Measurements from ENCODE around the gene GATB. TPM values are rescaled to one million over a fixed set of nuclear protein-coding genes. Genes with fewer than 3 reads are reported as not detected.
A peak's percentile ranks its signal among the peaks of the same experiment; 100 is the strongest.

Gene GATB
- total and polyA plus RNA-seq, 11 donors = 32.8 to 182 (median 83.4) TPM

GRCh38 chr4:151689211-151689991 is 71.4 kb downstream of the GATB start:
- H3K9me3 ChIP-seq = no peaks in the 10 kb centered on the region
- H3K4me1 ChIP-seq = peaks cover 2 to 82% (median 55%) of the 10 kb centered on the region in 12 donors
- intact Hi-C loops (cut with DNase I) = loop anchor here in 2 of 10 donors (10.0 kb wide), 2 partner anchors 115 to 345 kb away; no protein-coding TSS in a partner anchor
- H3K36me3 ChIP-seq = peaks cover 0 to 5% (median 0%) of the 10 kb centered on the region in 9 donors
- H3K27me3 ChIP-seq = no peaks in the 10 kb centered on the region
- 69 to 83% (median 79%) methylated on average over 10 of the region's 10 CpGs for WGBS, 4 donors
- no peak overlapping the region for H3K4me3 ChIP-seq
- ATAC-seq (no peak), DNase-seq (no peak)
- TF ChIP-seq POLR2A (IDR thresholded peaks at IDR 0.05) (no peak), CTCF (IDR thresholded peaks at IDR 0.05) (no peak)
- H3K27ac ChIP-seq = peak overlapping the region in 10 of 12 donors; percentile 60 to 96 (median 79)

- H3K4me1 ChIP-seq = peaks cover 2 to 81% (median 55%) of the 10 kb centered on the region in 12 donors
- intact Hi-C loops (cut with DNase I) = loop anchor here in 2 of 10 donors (10.0 kb wide), 2 partner anchors 116 to 346 kb away; no protein-coding TSS in a partner anchor
- no peak for TF ChIP-seq POLR2A (IDR thresholded peaks at IDR 0.05)
- TF ChIP-seq CTCF (IDR thresholded peaks at IDR 0.05) = no peak
- peaks cover 0 to 5% (median 0%) of the 10 kb centered on the region in 9 donors for H3K36me3 ChIP-seq
- DNase-seq = no peak
- H3K27me3 ChIP-seq = no peaks in the 10 kb centered on the region
- peak overlapping the region; percentile 54 to 96 (median 79) for H3K27ac ChIP-seq
- H3K4me3 ChIP-seq = no peak overlapping the region
- H3K9me3 ChIP-seq = no peaks in the 10 kb centered on the region
- no peak for ATAC-seq
Measured at GRCh38 chr4:151688785-151689043, 72.1 kb downstream of the GATB start.

GRCh38 chr4:151688003-151688784 is 72.6 kb downstream of the GATB start:
- DNase-seq (no peak), ATAC-seq (peak in 3 of 4 donors; percentile 39 to 51 (median 40))
- Histone ChIP-seq H3K4me1 (peaks cover 2 to 81% (median 55%) of the 10 kb centered on the region in 12 donors), H3K9me3 (no peaks in the 10 kb centered on the region), H3K4me3 (peak overlapping the region in 1 of 12 donors; percentile 5), H3K27ac (peak overlapping the region; percentile 54 to 96 (median 79)), H3K27me3 (no peaks in the 10 kb centered on the region), H3K36me3 (peaks cover 0 to 5% (median 0%) of the 10 kb centered on the region in 9 donors)
- TF ChIP-seq CTCF (IDR thresholded peaks at IDR 0.05) (no peak), POLR2A (IDR thresholded peaks at IDR 0.05) (no peak)
- intact Hi-C loops (cut with DNase I) = loop anchor here in 2 of 10 donors (10.0 kb wide), 2 partner anchors 117 to 347 kb away; no protein-coding TSS in a partner anchor
- 23 to 39% (median 30%) methylated on average over 14 of the region's 14 CpGs for WGBS, 4 donors

Measured in heart left ventricle (tissue), 16 donors.